BJ (cell line): ENCODE data around the gene BRF1. TPM values are rescaled to one million over a fixed set of nuclear protein-coding genes. Genes with fewer than 3 reads are reported as not detected.

Source experiments
- CTCF ChIA-PET: fragments of 350-600 bp; formaldehyde crosslinking; extraction: SDS; loops from one replicate; lab custom pipeline; 2021; ENCODE audit warnings: antibody characterized with exemption, inconsistent platforms; lab: Yijun Ruan, JAX
- POLR2A ChIA-PET: fragments of 300-600 bp; sonication (Branson Sonifier 250); formaldehyde crosslinking; extraction: SDS; loops from one replicate; lab custom pipeline; 2021; ENCODE audit warnings: antibody characterized with exemption; lab: Charles Lee
- DNase-seq: peaks from one replicate; pipeline ENCODE4 v3.0.0-alpha.2; 2011; ENCODE audit warnings: low read depth
- H3K27me3 ChIP-seq: 2 replicates; pipeline ENCODE4 v1.6.0; 2011; ENCODE audit warnings: low read length; ENCODE audit not compliant: control insufficient read depth, insufficient read depth
- H3K36me3 ChIP-seq: 2 replicates; pipeline ENCODE4 v1.5.1; 2011; ENCODE audit warnings: low read length; ENCODE audit not compliant: control insufficient read depth, insufficient read depth
- H3K4me3 ChIP-seq: 2 replicates; pipeline ENCODE4 v1.5.1; 2011; ENCODE audit warnings: low read depth, mild to moderate bottlenecking, control low read depth, low read length
- polyA plus RNA-seq: library from polyadenylated mRNA; depleted of rRNA; stranded (reverse); fragments of >200 nt; gene quantifications from 2 replicates; pipeline ENCODE4 v1.2.3, GENCODE V29; 2011
- TF ChIP-seq, protein P1 (sequence below): IDR thresholded peaks from 2 replicates; pipeline ENCODE4 v1.5.1; 2011; ENCODE audit warnings: low read depth, mild to moderate bottlenecking, control low read depth, inconsistent platforms, low read length, moderate library complexity; ENCODE audit not compliant: insufficient read depth

Gene BRF1
- polyA plus RNA-seq, 1 experiment: 8.2 TPM

- TF ChIP-seq, protein P1, sequence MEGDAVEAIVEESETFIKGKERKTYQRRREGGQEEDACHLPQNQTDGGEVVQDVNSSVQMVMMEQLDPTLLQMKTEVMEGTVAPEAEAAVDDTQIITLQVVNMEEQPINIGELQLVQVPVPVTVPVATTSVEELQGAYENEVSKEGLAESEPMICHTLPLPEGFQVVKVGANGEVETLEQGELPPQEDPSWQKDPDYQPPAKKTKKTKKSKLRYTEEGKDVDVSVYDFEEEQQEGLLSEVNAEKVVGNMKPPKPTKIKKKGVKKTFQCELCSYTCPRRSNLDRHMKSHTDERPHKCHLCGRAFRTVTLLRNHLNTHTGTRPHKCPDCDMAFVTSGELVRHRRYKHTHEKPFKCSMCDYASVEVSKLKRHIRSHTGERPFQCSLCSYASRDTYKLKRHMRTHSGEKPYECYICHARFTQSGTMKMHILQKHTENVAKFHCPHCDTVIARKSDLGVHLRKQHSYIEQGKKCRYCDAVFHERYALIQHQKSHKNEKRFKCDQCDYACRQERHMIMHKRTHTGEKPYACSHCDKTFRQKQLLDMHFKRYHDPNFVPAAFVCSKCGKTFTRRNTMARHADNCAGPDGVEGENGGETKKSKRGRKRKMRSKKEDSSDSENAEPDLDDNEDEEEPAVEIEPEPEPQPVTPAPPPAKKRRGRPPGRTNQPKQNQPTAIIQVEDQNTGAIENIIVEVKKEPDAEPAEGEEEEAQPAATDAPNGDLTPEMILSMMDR: no peak
- ChIA-PET POLR2A (no interaction called here), CTCF (interaction anchor here (0.6 to 1.0 kb wide), 2 partner anchors 22 to 131 kb away, joined by 3 to 4 read pairs; no protein-coding TSS in a partner anchor)
- H3K36me3 ChIP-seq: no peaks in the 10 kb centered on the region
- no peaks in the 10 kb centered on the region for H3K27me3 ChIP-seq
- no peak for DNase-seq
- no peak overlapping the region for H3K4me3 ChIP-seq
These were observed 31.0 kb upstream of the BRF1 start for GRCh38 chr14:105331575-105332349.

DNA sequence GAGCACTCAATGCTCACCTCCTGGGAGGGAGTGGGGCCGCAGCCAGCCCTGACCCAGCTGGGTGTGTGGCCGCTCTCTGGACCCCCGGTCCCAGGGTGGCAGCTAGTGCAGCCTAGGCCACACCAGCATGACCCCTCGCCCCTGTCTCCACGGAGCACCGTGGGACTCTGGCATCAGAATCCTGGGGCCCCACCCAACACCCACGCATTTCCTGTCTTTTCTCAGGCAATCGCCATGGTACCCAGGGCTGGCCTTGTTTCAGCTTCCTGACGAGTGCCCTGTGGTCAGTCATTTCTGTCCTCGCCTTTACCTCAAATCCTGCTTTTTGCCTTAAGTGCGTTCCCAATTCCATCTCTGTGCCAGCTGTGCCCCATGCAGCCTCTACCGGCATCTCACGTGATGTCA is 29.7 kb upstream of the BRF1 start:
- Histone ChIP-seq H3K27me3 (no peaks in the 10 kb centered on the region), H3K4me3 (no peak overlapping the region), H3K36me3 (no peaks in the 10 kb centered on the region; the same call in 1 of the 2 replicates)
- no peak for DNase-seq
- TF ChIP-seq, protein P1: no peak
- ChIA-PET CTCF (interaction anchor here (0.6 to 1.0 kb wide), 3 partner anchors 26 to 1886 kb away, joined by 3 to 4 read pairs (median 3); no protein-coding TSS in a partner anchor), POLR2A (no interaction called here)

GRCh38 chr14:105329411-105330150 is 28.8 kb upstream of the BRF1 start:
- no peaks in the 10 kb centered on the region; the same call in 1 of the 2 replicates for H3K36me3 ChIP-seq
- ChIA-PET CTCF (interaction anchor here (1.0 kb wide), 1 partner anchor 22 kb away, joined by 3 read pairs; no protein-coding TSS in a partner anchor), POLR2A (no interaction called here)
- no peak for DNase-seq
- no peaks in the 10 kb centered on the region for H3K27me3 ChIP-seq
- TF ChIP-seq, protein P1: no peak
- no peak overlapping the region for H3K4me3 ChIP-seq

DNA sequence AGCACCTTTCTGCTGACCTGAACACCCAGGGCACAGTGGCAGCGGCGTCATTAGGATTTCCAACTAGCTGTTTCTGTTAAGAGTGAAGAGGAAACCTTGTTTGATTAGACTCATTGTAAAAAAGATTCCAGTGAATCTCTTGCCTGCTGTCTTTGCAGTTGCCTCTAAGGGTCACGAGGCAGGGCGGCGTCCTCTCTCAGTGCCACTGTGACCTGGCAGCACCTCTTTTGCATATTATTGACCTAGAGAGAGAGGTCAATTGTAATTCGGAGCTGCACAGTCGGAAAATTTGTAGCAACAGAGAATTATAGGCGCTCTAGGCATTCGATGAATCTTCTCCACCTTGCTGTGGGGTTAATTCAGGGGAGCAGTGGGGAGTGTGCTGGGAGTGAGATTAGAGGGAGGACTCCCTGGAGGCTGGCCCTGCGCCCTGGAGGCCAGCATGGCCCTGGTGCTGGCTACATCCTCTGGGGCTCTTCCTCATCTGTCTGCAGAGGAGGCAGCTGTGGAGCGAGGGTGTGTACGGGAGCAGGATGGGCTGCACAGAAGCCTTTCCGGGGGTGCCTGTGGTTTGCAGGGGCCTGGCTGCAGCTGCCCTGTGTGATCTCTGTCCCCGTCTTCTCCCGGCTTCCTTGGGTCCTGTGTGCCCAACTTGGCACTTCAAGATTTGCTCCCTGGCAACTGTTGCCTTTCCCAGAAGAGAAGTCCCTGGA is 28.0 kb upstream of the BRF1 start:
- ChIA-PET CTCF (interaction anchor here (1.0 kb wide), 1 partner anchor 22 kb away, joined by 3 read pairs; no protein-coding TSS in a partner anchor), POLR2A (no interaction called here)
- TF ChIP-seq, protein P1: no peak
- no peak for DNase-seq
- Histone ChIP-seq H3K36me3 (no peaks in the 10 kb centered on the region; the same call in 1 of the 2 replicates), H3K4me3 (no peak overlapping the region), H3K27me3 (no peaks in the 10 kb centered on the region)
